Measurements from ENCODE around the gene NEK1. TPM values are rescaled to one million over a fixed set of nuclear protein-coding genes. Genes with fewer than 3 reads are reported as not detected.

Gene NEK1
- total and polyA plus RNA-seq, 2 of the 13 experiments (the other 11 are each of a cell fraction or from before 2014, with no cell fraction given), result 2.9 to 5.4 TPM

- TF ChIP-seq ZBTB38 (CRISPR knock-in tag; IDR thresholded peaks at IDR 0.05), result no peak; the same call in 1 of the 2 replicates
- no peak for TF ChIP-seq STAT6 (CRISPR knock-in tag; IDR thresholded peaks at IDR 0.05; ENCODE audit: borderline replicate concordance)
- TF ChIP-seq, protein P1, sequence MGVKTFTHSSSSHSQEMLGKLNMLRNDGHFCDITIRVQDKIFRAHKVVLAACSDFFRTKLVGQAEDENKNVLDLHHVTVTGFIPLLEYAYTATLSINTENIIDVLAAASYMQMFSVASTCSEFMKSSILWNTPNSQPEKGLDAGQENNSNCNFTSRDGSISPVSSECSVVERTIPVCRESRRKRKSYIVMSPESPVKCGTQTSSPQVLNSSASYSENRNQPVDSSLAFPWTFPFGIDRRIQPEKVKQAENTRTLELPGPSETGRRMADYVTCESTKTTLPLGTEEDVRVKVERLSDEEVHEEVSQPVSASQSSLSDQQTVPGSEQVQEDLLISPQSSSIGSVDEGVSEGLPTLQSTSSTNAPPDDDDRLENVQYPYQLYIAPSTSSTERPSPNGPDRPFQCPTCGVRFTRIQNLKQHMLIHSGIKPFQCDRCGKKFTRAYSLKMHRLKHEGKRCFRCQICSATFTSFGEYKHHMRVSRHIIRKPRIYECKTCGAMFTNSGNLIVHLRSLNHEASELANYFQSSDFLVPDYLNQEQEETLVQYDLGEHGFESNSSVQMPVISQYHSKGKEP (CRISPR knock-in tag; IDR thresholded peaks at IDR 0.05), result no peak
- peak; percentile 13 for TF ChIP-seq YY1 (IDR thresholded peaks at IDR 0.05; ENCODE audit: insufficient read depth, insufficient replicate concordance, low read depth, low read length)
- no peak for TF ChIP-seq ZNF331 (CRISPR knock-in tag; IDR thresholded peaks at IDR 0.05)
- no peak for TF ChIP-seq ZMAT3 (CRISPR knock-in tag; conservative IDR thresholded peaks at IDR 0.05)
- TF ChIP-seq, protein P2, sequence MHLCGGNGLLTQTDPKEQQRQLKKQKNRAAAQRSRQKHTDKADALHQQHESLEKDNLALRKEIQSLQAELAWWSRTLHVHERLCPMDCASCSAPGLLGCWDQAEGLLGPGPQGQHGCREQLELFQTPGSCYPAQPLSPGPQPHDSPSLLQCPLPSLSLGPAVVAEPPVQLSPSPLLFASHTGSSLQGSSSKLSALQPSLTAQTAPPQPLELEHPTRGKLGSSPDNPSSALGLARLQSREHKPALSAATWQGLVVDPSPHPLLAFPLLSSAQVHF (CRISPR knock-in tag; IDR thresholded peaks at IDR 0.05), result no peak
- TF ChIP-seq YEATS2 (CRISPR knock-in tag; IDR thresholded peaks at IDR 0.05; ENCODE audit: borderline replicate concordance), result peak; percentile 78; the same call in 1 of the 2 replicates
- TF ChIP-seq HMGA1 (CRISPR knock-in tag; conservative IDR thresholded peaks at IDR 0.05), result no peak
- TF ChIP-seq FOSL1 (CRISPR knock-in tag; IDR thresholded peaks at IDR 0.05; ENCODE audit: borderline replicate concordance), result no peak
- TF ChIP-seq, protein P3, sequence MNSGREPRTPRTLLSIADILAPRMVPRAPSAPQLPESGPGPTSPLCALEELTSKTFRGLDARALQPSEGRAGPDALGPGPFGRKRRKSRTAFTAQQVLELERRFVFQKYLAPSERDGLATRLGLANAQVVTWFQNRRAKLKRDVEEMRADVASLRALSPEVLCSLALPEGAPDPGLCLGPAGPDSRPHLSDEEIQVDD (CRISPR knock-in tag; IDR thresholded peaks at IDR 0.05; ENCODE audit: borderline replicate concordance), result no peak
- TF ChIP-seq ZBTB14 (CRISPR knock-in tag; IDR thresholded peaks at IDR 0.05), result no peak
- TF ChIP-seq SRSF1 (optimal IDR thresholded peaks at IDR 0.05; ENCODE audit: low read depth, low read length), result no peak
- no peak for TF ChIP-seq JUND (CRISPR knock-in tag; IDR thresholded peaks at IDR 0.05)
- TF ChIP-seq, protein P4, sequence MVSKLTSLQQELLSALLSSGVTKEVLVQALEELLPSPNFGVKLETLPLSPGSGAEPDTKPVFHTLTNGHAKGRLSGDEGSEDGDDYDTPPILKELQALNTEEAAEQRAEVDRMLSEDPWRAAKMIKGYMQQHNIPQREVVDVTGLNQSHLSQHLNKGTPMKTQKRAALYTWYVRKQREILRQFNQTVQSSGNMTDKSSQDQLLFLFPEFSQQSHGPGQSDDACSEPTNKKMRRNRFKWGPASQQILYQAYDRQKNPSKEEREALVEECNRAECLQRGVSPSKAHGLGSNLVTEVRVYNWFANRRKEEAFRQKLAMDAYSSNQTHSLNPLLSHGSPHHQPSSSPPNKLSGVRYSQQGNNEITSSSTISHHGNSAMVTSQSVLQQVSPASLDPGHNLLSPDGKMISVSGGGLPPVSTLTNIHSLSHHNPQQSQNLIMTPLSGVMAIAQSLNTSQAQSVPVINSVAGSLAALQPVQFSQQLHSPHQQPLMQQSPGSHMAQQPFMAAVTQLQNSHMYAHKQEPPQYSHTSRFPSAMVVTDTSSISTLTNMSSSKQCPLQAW (CRISPR knock-in tag; IDR thresholded peaks at IDR 0.05), result peak; percentile 80
- 0 out of 2 replicates have a peak, but pooled peaks have one; percentile 44 for TF ChIP-seq RNF2 (conservative IDR thresholded peaks at IDR 0.05; ENCODE audit: low read depth)
- TF ChIP-seq GATA4 (IDR thresholded peaks at IDR 0.05; ENCODE audit: borderline replicate concordance, low read depth), result 0 out of 2 replicates have a peak, but pooled peaks have one; percentile 37
- TF ChIP-seq JDP2 (CRISPR knock-in tag; IDR thresholded peaks at IDR 0.05; ENCODE audit: borderline replicate concordance), result no peak
- TF ChIP-seq CBX1 (IDR thresholded peaks at IDR 0.05; ENCODE audit: low read depth), result no peak
Measured at GRCh38 chr4:169611991-169612870, at the start of gene NEK1 (continued).

Data from HepG2 (cell line).